SK-N-MC (cell line): Measurements from ENCODE around the gene ABAT.

Experiments used
- EZH2 ChIP-seq: fragments of 200-600 bp; sonication (generic); IDR thresholded peaks from one replicate; pipeline ENCODE4 v1.6.1; 2017; ENCODE audit warnings: antibody characterized with exemption
- POLR2AphosphoS5 ChIP-seq: IDR thresholded peaks from 2 replicates; pipeline ENCODE4 v1.6.1; 2012; ENCODE audit warnings: mild to moderate bottlenecking, low read depth, low read length, borderline replicate concordance

GRCh38 chr16:8676737-8677375 is 2.4 kb downstream of the ABAT start:
- TF ChIP-seq EZH2 = no peak
- TF ChIP-seq POLR2AphosphoS5 = no peak
